Peyer's patch (tissue), 4 donors: ENCODE results near the gene IL16. TPM values are rescaled to one million over a fixed set of nuclear protein-coding genes. Genes with fewer than 3 reads are reported as not detected.

ENCODE experiments used
- DNase-seq, 3 donors: peaks; one replicate each; pipeline ENCODE4 v3.0.0-alpha.2; 2017 to 2019
- H3K27ac ChIP-seq, 4 donors: fragments of 200-600 bp; sonication (generic); one replicate each; pipeline ENCODE4 v1.5.1; 2016 to 2019
- H3K27me3 ChIP-seq, 2 donors: fragments of 200-600 bp; sonication (generic); one replicate each; pipeline ENCODE4 v1.5.1; 2019
- H3K36me3 ChIP-seq, 3 donors: fragments of 200-600 bp; sonication (generic); one replicate each; pipeline ENCODE4 v1.5.1; 2016 to 2019
- H3K4me1 ChIP-seq, 4 donors: fragments of 200-600 bp; sonication (generic); one replicate each; pipeline ENCODE4 v1.5.1; 2016 to 2019
- H3K4me3 ChIP-seq, 4 donors: fragments of 200-600 bp; sonication (generic); 1 replicate in 3 of 4; 2 replicates in 1 of 4; pipeline ENCODE4 v1.5.1; 2016 to 2019; ENCODE audit warnings: mild to moderate bottlenecking in 1 of 4
- H3K9me3 ChIP-seq, 4 donors: fragments of 200-600 bp; sonication (generic); one replicate each; pipeline ENCODE4 v1.5.1; 2016 to 2019; ENCODE audit warnings: mild to moderate bottlenecking in 1 of 4
- CTCF ChIP-seq, 6 experiments: fragments of 450-650 bp in 4 of 6; fragments of 200-600 bp in 2 of 6; sonication (generic) in 1 of 6; IDR thresholded peaks; one replicate each; pipeline ENCODE4 v1.5.1; 2017 to 2019; ENCODE audit warnings: antibody characterized with exemption in 6 of 6, mild to moderate bottlenecking in 3 of 6, moderate library complexity in 1 of 6
- POLR2A ChIP-seq, 2 donors: fragments of 450-650 bp; IDR thresholded peaks; one replicate each; pipeline ENCODE4 v1.5.1; 2017; ENCODE audit warnings: antibody characterized with exemption in 2 of 2, mild to moderate bottlenecking in 2 of 2, moderate library complexity in 2 of 2
- total RNA-seq, 4 donors: library from RNA; depleted of rRNA; stranded (reverse); fragments of >200 nt; gene quantifications; one replicate each; pipeline ENCODE4 v1.1.0, GENCODE V29; 2016

Gene IL16
- total RNA-seq, 4 donors from 2014 or later: 6.3 to 115 (median 11.6) TPM

DNA sequence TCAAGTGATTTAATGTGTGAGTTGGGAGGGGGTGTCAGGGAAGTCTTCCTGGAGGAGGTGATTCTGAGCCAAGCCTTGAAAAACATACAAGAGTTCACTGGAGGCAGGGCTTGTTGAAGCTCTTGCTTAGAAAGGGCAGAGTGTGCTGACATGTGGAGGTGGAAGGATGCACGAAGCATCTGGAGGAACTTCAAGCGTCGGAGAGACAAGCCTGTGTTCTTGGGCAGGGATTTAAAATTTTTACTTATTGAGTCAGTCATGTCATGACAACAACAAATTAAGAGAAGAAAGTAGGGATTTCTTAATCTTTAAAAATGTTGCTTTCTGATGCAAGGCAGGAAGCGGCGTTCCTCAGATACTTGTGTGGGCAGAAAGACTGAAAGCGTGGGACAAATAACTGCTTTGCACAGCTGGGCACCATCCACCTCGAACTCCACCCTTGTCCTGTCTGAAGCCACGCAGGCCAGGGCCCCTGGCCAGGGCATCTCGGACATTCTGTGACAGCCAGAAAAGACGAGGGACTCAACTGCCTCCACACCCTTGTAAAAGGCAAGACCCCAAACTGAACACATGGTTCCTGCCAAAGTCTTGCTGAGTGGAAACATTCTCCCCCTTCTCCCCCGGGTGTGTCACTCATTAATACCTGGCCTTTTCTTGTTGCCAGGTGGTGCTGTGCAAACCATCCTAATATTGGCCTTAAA, 6.9 kb upstream of the IL16 start:
- Histone ChIP-seq H3K9me3 (no peaks in the 10 kb centered on the region), H3K27me3 (no peaks in the 10 kb centered on the region), H3K27ac (peak overlapping the region; percentile 13 to 70 (median 51)), H3K4me3 (no peak overlapping the region), H3K36me3 (no peaks in the 10 kb centered on the region), H3K4me1 (no peaks in the 10 kb centered on the region)
- peak in 1 of 3 donors; percentile 54 for DNase-seq
- TF ChIP-seq POLR2A (IDR thresholded peaks at IDR 0.05): no peak

DNA sequence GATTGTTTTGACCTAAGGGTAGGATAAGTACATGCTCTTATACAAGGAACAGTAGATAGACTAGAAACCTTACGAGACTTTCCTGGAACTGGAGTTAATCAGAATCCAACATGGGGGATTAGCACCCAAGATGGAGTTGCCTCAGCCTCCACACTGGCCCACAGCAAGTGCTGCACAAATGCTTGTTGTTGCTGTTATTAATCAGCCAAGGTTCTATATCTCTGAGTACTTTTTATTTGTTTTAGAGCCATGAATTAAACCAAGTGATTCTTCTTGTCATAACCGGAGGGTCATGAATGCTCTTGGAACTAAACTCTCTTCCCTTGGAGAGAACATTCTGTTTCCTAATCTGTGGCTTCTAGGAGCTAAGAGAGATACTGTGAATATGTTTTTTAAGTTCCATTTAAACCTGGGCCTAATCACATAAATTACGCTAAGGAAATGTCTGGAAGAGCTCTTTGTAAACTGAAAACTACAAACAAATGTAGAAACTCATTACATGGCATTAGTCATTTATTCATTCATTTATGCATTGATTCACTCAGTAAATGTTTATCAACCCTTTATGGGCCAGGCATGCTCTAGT, 5.7 kb upstream of the IL16 start:
- no peaks in the 10 kb centered on the region for H3K4me1 ChIP-seq
- no peaks in the 10 kb centered on the region for H3K36me3 ChIP-seq
- H3K4me3 ChIP-seq: no peak overlapping the region
- H3K27me3 ChIP-seq: no peaks in the 10 kb centered on the region
- peak overlapping the region in 3 of 4 donors; percentile 13 to 70 (median 61) for H3K27ac ChIP-seq
- no peak for DNase-seq
- TF ChIP-seq CTCF (IDR thresholded peaks at IDR 0.05): no peak
- no peak for TF ChIP-seq POLR2A (IDR thresholded peaks at IDR 0.05)
- H3K9me3 ChIP-seq: no peaks in the 10 kb centered on the region

- Histone ChIP-seq H3K36me3 (no peaks in the 10 kb centered on the region), H3K4me3 (no peak overlapping the region), H3K27me3 (no peaks in the 10 kb centered on the region), H3K9me3 (no peaks in the 10 kb centered on the region), H3K27ac (peak overlapping the region in 1 of 4 donors; percentile 27), H3K4me1 (no peaks in the 10 kb centered on the region)
- DNase-seq: no peak
- TF ChIP-seq CTCF (IDR thresholded peaks at IDR 0.05) (no peak), POLR2A (IDR thresholded peaks at IDR 0.05) (no peak)
Observed at GRCh38 chr15:81191701-81192100, 5.0 kb upstream of the IL16 start.

- Histone ChIP-seq H3K27me3 (no peaks in the 10 kb centered on the region), H3K27ac (no peak overlapping the region), H3K36me3 (no peaks in the 10 kb centered on the region), H3K4me1 (no peaks in the 10 kb centered on the region), H3K4me3 (no peak overlapping the region), H3K9me3 (no peaks in the 10 kb centered on the region)
- TF ChIP-seq POLR2A (IDR thresholded peaks at IDR 0.05) (no peak), CTCF (IDR thresholded peaks at IDR 0.05) (no peak)
- no peak for DNase-seq
Observed at GRCh38 chr15:81194723-81195122, 2.0 kb upstream of the IL16 start.

DNA sequence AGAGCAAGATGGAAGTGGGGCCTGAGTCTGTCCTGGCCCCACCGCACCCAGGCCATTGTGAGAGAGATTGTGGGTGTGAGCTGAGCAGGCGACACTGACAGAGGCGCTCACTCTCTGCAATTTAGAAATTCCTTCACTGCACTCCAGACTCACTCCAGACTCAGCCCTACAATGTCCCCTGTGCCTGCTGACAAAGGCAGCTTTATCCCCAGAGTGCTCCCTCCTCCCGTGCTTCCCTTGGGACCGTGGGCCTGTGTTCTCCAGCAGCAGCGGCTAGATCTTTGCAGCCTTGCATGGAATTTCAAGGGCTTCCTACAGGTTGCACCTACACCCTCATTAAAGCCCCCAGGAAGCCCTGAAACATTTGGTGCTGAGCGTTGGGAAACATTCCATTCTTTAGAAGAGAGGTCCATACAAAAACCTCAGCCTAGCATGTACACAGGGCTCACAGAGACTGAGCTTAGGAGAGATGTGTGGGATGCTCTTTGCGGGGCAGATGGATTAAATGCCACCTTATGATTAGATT, 1.3 kb upstream of the IL16 start:
- no peak for TF ChIP-seq POLR2A (IDR thresholded peaks at IDR 0.05)
- no peak for TF ChIP-seq CTCF (IDR thresholded peaks at IDR 0.05)
- no peaks in the 10 kb centered on the region for H3K4me1 ChIP-seq
- no peaks in the 10 kb centered on the region for H3K27me3 ChIP-seq
- no peaks in the 10 kb centered on the region for H3K36me3 ChIP-seq
- no peak overlapping the region for H3K4me3 ChIP-seq
- no peaks in the 10 kb centered on the region for H3K9me3 ChIP-seq
- H3K27ac ChIP-seq: no peak overlapping the region
- no peak for DNase-seq

DNA sequence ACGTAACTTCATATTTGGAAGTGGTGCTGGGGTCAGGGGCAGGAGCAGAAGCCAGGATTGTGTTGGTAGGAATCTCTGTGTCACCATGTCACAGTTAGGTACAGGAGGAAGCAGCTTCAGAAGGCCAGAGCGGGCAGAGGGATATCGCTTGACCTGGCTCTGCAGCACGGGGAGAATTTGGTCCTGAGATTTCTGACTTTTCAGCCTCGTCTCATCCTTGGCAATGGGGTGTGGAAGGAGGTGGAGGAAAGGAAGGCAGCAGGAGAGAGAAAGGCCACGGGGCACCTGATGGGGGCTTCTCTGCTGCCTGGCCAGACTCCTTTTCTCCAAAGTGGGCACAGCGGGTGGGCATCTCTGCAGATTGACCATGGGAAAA, 564 bp downstream of the IL16 start:
- no peak overlapping the region for H3K27ac ChIP-seq
- H3K27me3 ChIP-seq: no peaks in the 10 kb centered on the region
- no peak for TF ChIP-seq CTCF (IDR thresholded peaks at IDR 0.05)
- no peak for TF ChIP-seq POLR2A (IDR thresholded peaks at IDR 0.05)
- H3K4me1 ChIP-seq: no peaks in the 10 kb centered on the region
- no peaks in the 10 kb centered on the region for H3K9me3 ChIP-seq
- H3K36me3 ChIP-seq: no peaks in the 10 kb centered on the region
- no peak overlapping the region for H3K4me3 ChIP-seq
- DNase-seq: no peak
